A549 (cell line): ENCODE results near the gene TMEM38A. TPM values are rescaled to one million over a fixed set of nuclear protein-coding genes. Genes with fewer than 3 reads are reported as not detected.

ENCODE experiments used
- ATAC-seq, 2 experiments: fragments of 200-7000 bp in 1 of 2; fragments of >200 bp in 1 of 2; cut with Nextera tagmentation in 1 of 2; cut with Tn5 transposase in 1 of 2; 3 replicates each; pipeline versions ENCODE4 v1.8.0 to v1.9.1; 2018 to 2020; ENCODE audit warnings: mild to moderate bottlenecking in 1 of 2, moderate library complexity in 1 of 2
- CTCF ChIA-PET: fragments of 300-600 bp; sonication (Branson Sonifier 250); formaldehyde crosslinking; extraction: SDS; loops from one replicate; lab custom pipeline; 2021; ENCODE audit warnings: antibody characterized with exemption, inconsistent platforms; lab: Yijun Ruan, JAX
- POLR2A ChIA-PET: fragments of 350-600 bp; formaldehyde crosslinking; extraction: SDS; loops from one replicate; lab custom pipeline; 2021; ENCODE audit warnings: antibody characterized with exemption, inconsistent platforms; lab: Yijun Ruan, JAX
- DNase-seq, 2 experiments: peaks; one replicate each; pipeline versions ENCODE4 v3.0.0 to v3.0.0-alpha.2; 2011 to 2016; ENCODE audit warnings: low read depth in 1 of 2, low spot score in 1 of 2
- FAIRE-seq: peaks from 2 replicates; lab custom pipeline; 2011; peaks lifted over from hg19 to GRCh38; lab: Jason Lieb, UNC
- H3K27ac ChIP-seq, 2 experiments: fragments of >200 bp; sonication (Bioruptor Twin); formaldehyde crosslinking; 3 replicates each; pipeline ENCODE4 v1.5.1; 2016 to 2017
- H3K4me1 ChIP-seq: fragments of >200 bp; sonication (Bioruptor Twin); formaldehyde crosslinking; 3 replicates; pipeline ENCODE4 v1.6.1; 2016
- H3K4me2 ChIP-seq: fragments of >200 bp; sonication (Bioruptor Twin); formaldehyde crosslinking; 3 replicates; pipeline ENCODE4 v1.6.1; 2016
- H3K4me3 ChIP-seq: fragments of >200 bp; sonication (Bioruptor Twin); formaldehyde crosslinking; 3 replicates; pipeline ENCODE4 v1.5.1; 2016
- H3K9me3 ChIP-seq: fragments of >200 bp; sonication (Bioruptor Twin); formaldehyde crosslinking; 3 replicates; pipeline ENCODE4 v1.6.1; 2016
- JUNB ChIP-seq: fragments of >200 bp; sonication (Bioruptor Twin); formaldehyde crosslinking; IDR thresholded peaks from 2 replicates; pipeline ENCODE4 v1.6.1; 2016
- WGBS: methylation state at CpG from one replicate; pipeline ENCODE4 v1.1.6; 2017; ENCODE audit errors: missing lambda C conversion rate; 5-methylcytosine and 5-hydroxymethylcytosine counted together
- polyA plus RNA-seq, 4 experiments: library from polyadenylated mRNA; depleted of rRNA in 3 of 4; stranded (reverse); fragments of >200 nt; fragmentation: RNase III in 1 of 4; extraction: RNeasy Plus Mini Kit Qiagen cat#74134 plus additional on column Dnase treatment in 1 of 4; gene quantifications; 2 replicates in 3 of 4; 3 replicates in 1 of 4; pipeline ENCODE4 v1.2.3, GENCODE V29; 2011 to 2017
- small RNA-seq, 6 experiments: library from RNA; depleted of rRNA; stranded (forward); fragments of <200 nt; gene quantifications; one replicate each; pipeline ENCODE3, GENCODE V24; 2012
- TF ChIP-seq, protein P1 (sequence below): fragments of 200-600 bp; sonication (generic); IDR thresholded peaks from 2 replicates; pipeline ENCODE4 v1.6.1; 2016; ENCODE audit warnings: antibody characterized with exemption, mild to moderate bottlenecking, moderate library complexity

Gene TMEM38A
- polyA plus RNA-seq, 2 of the 4 experiments (the other 2 are of a cell fraction) = 1.2 to 1.5 TPM

DNA sequence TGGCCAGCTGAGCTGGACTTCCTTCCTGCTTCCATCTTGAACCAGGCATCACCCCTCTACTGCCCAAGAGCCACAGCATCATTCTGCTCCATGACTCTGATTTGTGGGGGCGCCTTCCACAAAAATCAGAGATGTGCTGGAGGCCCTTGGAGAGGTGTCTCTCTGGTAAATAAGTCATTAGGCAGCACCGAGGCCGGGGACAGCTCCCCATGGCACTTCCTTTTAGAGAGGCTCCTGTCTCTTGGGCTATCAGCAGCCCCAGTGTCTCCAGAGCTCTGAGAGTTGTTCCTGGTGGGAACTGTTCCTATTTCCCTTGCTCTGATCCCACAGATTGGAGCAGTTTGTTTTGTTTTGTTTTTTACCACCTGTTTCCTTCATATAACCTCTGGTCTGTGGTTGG lies 78.6 kb downstream of the TMEM38A start:
- CTCF ChIA-PET = no interaction called here
- H3K9me3 ChIP-seq = no peaks in the 10 kb centered on the region
- ATAC-seq (no peak), FAIRE-seq (no peak), DNase-seq (no peak)
- no peak overlapping the region for H3K27ac ChIP-seq
- 0 out of 3 replicates have a peak, but pooled peaks cover under 1% of the 10 kb centered on the region for H3K4me1 ChIP-seq
- H3K4me3 ChIP-seq = no peak overlapping the region
- H3K4me2 ChIP-seq = no peak overlapping the region
- POLR2A ChIA-PET = interaction anchor here (1.0 kb wide), 1 partner anchor 11 kb away, joined by 3 read pairs; no protein-coding TSS in a partner anchor
- no peak for TF ChIP-seq JUNB
- TF ChIP-seq, protein P1, sequence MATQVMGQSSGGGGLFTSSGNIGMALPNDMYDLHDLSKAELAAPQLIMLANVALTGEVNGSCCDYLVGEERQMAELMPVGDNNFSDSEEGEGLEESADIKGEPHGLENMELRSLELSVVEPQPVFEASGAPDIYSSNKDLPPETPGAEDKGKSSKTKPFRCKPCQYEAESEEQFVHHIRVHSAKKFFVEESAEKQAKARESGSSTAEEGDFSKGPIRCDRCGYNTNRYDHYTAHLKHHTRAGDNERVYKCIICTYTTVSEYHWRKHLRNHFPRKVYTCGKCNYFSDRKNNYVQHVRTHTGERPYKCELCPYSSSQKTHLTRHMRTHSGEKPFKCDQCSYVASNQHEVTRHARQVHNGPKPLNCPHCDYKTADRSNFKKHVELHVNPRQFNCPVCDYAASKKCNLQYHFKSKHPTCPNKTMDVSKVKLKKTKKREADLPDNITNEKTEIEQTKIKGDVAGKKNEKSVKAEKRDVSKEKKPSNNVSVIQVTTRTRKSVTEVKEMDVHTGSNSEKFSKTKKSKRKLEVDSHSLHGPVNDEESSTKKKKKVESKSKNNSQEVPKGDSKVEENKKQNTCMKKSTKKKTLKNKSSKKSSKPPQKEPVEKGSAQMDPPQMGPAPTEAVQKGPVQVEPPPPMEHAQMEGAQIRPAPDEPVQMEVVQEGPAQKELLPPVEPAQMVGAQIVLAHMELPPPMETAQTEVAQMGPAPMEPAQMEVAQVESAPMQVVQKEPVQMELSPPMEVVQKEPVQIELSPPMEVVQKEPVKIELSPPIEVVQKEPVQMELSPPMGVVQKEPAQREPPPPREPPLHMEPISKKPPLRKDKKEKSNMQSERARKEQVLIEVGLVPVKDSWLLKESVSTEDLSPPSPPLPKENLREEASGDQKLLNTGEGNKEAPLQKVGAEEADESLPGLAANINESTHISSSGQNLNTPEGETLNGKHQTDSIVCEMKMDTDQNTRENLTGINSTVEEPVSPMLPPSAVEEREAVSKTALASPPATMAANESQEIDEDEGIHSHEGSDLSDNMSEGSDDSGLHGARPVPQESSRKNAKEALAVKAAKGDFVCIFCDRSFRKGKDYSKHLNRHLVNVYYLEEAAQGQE = peak; percentile 68
- 10% methylated on average over 3 of the region's 3 CpGs for WGBS

Small RNAs within 50 kb of the gene (small RNA-seq; reads per million reads assigned to genes)
- 0 reads per million in 6 experiments for gene AC008737.2

Other genes with a start within 250 kb of the TMEM38A start
- gene EPS15L1, start 189.2 kb upstream of the TMEM38A start, polyA plus RNA-seq (2011; rRNA removed) = 10.7 and 12.8 TPM in 2 replicates
- gene EPS15L1, start 189.2 kb upstream of the TMEM38A start, polyA plus RNA-seq (2017; fragmentation: RNase III; extraction: RNeasy Plus Mini Kit Qiagen cat#74134 plus additional on column Dnase treatment) = 10.0 to 11.2 TPM (median 10.5 TPM) in 3 replicates
- 0.10 and 0.11 TPM in 2 replicates for gene CALR3, start 165.0 kb upstream of the TMEM38A start, polyA plus RNA-seq (2011; rRNA removed)
- gene CALR3, start 165.0 kb upstream of the TMEM38A start, polyA plus RNA-seq (2017; fragmentation: RNase III; extraction: RNeasy Plus Mini Kit Qiagen cat#74134 plus additional on column Dnase treatment) = not detected in 3 replicates
- gene C19orf44, start 164.7 kb upstream of the TMEM38A start, polyA plus RNA-seq (2011; rRNA removed) = 2.7 and 2.9 TPM in 2 replicates
- 2.7 to 3.4 TPM (median 3.0 TPM) in 3 replicates for gene C19orf44, start 164.7 kb upstream of the TMEM38A start, polyA plus RNA-seq (2017; fragmentation: RNase III; extraction: RNeasy Plus Mini Kit Qiagen cat#74134 plus additional on column Dnase treatment)
- 4.4 and 6.5 TPM in 2 replicates for gene CHERP, start 118.7 kb upstream of the TMEM38A start, polyA plus RNA-seq (2011; rRNA removed)
- 23.6 to 24.6 TPM (median 24.4 TPM) in 3 replicates for gene CHERP, start 118.7 kb upstream of the TMEM38A start, polyA plus RNA-seq (2017; fragmentation: RNase III; extraction: RNeasy Plus Mini Kit Qiagen cat#74134 plus additional on column Dnase treatment)
- 25.1 and 30.8 TPM in 2 replicates for gene SLC35E1, start 88.7 kb upstream of the TMEM38A start, polyA plus RNA-seq (2011; rRNA removed)
- gene SLC35E1, start 88.7 kb upstream of the TMEM38A start, polyA plus RNA-seq (2017; fragmentation: RNase III; extraction: RNeasy Plus Mini Kit Qiagen cat#74134 plus additional on column Dnase treatment) = 15.7 to 17.2 TPM (median 16.7 TPM) in 3 replicates
- gene MED26, start 32.9 kb upstream of the TMEM38A start, polyA plus RNA-seq (2011; rRNA removed) = 2.2 and 2.4 TPM in 2 replicates
- gene MED26, start 32.9 kb upstream of the TMEM38A start, polyA plus RNA-seq (2017; fragmentation: RNase III; extraction: RNeasy Plus Mini Kit Qiagen cat#74134 plus additional on column Dnase treatment) = 3.6 to 4.0 TPM (median 3.8 TPM) in 3 replicates
- gene SMIM7, start 995 bp upstream of the TMEM38A start, polyA plus RNA-seq (2011; rRNA removed) = 98.8 and 103 TPM in 2 replicates
- 74.6 to 74.8 TPM (median 74.7 TPM) in 3 replicates for gene SMIM7, start 995 bp upstream of the TMEM38A start, polyA plus RNA-seq (2017; fragmentation: RNase III; extraction: RNeasy Plus Mini Kit Qiagen cat#74134 plus additional on column Dnase treatment)
- 0.01 TPM in 1 of 2 replicates, not detected in the other for gene NWD1, start 58.7 kb downstream of the TMEM38A start, polyA plus RNA-seq (2011; rRNA removed)
- 0.01 TPM in 1 of 3 replicates, not detected in the others for gene NWD1, start 58.7 kb downstream of the TMEM38A start, polyA plus RNA-seq (2017; fragmentation: RNase III; extraction: RNeasy Plus Mini Kit Qiagen cat#74134 plus additional on column Dnase treatment)
- gene SIN3B, start 168.3 kb downstream of the TMEM38A start, polyA plus RNA-seq (2011; rRNA removed) = 12.2 and 14.8 TPM in 2 replicates
- gene SIN3B, start 168.3 kb downstream of the TMEM38A start, polyA plus RNA-seq (2017; fragmentation: RNase III; extraction: RNeasy Plus Mini Kit Qiagen cat#74134 plus additional on column Dnase treatment) = 18.9 to 22.4 TPM (median 21.3 TPM) in 3 replicates
- gene F2RL3, start 227.9 kb downstream of the TMEM38A start, polyA plus RNA-seq (2011; rRNA removed) = not detected in 2 replicates
- not detected in 3 replicates for gene F2RL3, start 227.9 kb downstream of the TMEM38A start, polyA plus RNA-seq (2017; fragmentation: RNase III; extraction: RNeasy Plus Mini Kit Qiagen cat#74134 plus additional on column Dnase treatment)